SH-SY5Y (cell line): ENCODE data around the gene EHD3.

Source experiments
- GATA2 ChIP-seq: IDR thresholded peaks from 2 replicates; pipeline ENCODE4 v1.6.1; 2011; ENCODE audit warnings: mild to moderate bottlenecking, low read depth, low read length
- GATA3 ChIP-seq: IDR thresholded peaks from 2 replicates; pipeline ENCODE4 v1.6.1; 2011; ENCODE audit warnings: low read depth, mild to moderate bottlenecking, low read length, moderate library complexity

DNA sequence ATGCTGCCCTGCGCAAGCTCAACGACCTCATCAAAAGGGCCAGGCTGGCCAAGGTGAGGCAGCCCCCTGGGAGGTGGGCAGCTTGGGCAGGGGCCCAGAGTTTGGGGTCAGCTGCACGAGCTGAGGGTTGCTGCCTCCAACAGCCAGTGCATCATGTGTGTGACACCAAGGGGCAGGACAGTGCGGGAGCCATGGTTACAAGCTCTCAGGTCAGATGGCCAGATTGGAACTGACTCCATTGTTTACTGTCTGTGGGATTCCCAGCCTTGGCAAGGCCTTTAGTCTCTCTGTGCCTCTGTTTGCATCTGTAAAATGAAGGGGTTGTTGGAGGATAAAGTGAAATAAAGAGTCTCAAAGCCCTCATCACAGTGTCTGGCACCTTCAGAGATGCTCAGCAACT, 26.9 kb downstream of the EHD3 start:
- TF ChIP-seq GATA2 (no peak), GATA3 (no peak)
